Activated T-cell treated with anti-CD3 and anti-CD28 coated beads for 1 hour (primary cell): Measurements from ENCODE around the gene KDM3B.
"Not testable (repeated sequence)": the region's sequence is repeated elsewhere in the genome, so short reads cannot be mapped to it uniquely, and the experiment has no call there.

ENCODE experiments used
- DNase-seq: peaks from one replicate; pipeline ENCODE4 v3.0.0-alpha.2; 2020; ENCODE audit warnings: low read depth

KDM3B gene

DNA sequence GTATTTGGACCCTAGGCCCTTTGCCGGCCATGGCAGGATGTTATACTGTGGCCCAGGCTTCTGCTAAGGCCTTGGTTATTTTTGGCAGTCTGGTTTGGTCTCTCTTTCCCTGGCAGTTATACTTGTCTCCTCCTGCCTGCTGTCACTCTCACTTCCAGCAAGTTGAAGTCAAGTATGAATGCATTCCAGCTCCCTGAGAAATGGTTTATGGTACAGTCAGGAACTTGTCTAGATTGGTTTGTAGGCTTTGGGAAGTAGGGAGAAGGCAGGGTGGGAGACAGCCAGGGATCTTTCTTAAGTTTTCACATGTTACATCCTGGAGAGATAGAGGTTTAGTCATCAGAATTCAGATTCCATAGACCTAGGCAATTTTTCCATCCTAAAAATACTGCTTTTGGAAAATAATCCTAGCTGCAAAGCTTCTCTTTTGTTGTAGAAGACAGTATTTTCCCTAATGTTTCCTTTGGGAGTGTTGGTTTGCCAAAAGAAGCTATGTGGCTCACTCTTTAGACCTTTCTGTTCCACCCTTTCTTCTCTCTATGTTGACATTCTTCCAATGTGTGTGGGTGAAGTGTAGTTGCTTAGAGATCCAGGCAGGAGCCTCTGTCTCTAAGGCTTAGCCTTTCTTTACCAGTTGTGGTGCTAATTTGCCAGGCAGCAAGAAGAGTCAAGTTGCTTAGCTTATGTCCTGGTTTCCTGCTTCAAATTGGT, 2.5 kb upstream of the KDM3B start:
- DNase-seq: no peak

DNA sequence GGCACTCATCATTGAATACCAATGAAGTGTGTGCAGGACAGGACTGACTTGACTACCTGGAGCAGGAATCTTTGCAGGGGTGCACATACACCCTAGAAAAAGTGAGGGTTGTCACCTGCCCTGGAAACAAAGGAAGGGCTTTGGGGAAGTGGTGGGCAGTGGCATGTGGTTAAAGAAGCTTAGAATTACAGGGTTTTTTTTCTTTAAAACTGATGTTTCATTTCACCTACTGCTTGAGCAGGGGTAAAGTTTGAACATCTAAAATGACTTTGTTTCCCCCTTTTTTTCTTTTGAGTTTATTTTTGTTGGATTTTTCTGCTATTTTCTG, 2.0 kb upstream of the KDM3B start:
- no peak for DNase-seq

DNA sequence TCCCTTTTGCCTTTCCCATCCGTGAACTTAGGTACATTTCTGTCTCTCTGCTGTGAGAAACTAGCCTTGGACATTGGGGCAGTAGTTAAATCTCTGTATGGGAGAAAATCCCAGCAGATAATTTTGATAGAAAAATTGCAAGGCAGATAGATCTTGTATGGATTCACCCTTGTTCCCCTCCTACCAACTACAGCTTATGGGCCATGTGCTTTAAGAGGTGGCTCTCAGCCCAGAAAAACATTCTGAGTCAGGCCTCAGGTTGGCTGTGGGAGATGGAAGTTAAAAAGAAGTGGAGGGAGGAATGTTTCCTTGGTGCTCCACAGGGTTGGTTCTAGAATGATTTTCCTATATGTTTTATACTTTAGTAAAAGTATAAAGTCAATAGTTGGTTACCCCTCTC, 1.4 kb upstream of the KDM3B start:
- DNase-seq: no peak

DNA sequence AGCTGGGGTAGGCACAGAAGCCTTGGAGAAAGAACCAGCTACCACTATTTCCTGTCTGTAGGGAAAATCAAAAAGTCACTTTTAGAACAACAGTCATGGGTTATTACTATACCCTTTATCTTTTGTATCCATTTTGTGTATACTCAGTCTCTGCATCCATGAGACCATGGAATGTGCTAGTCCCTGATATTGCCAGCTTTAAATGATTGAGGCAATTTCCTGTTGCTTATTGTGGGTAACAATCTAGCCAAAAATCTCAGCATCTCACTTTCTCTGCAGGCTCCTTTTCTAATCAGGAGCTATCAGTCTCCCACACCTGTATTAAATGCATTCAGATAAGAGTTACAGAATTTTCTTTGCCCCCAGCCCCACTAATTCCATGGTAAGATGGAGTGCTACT, 968 bp upstream of the KDM3B start:
- no peak for DNase-seq

DNA sequence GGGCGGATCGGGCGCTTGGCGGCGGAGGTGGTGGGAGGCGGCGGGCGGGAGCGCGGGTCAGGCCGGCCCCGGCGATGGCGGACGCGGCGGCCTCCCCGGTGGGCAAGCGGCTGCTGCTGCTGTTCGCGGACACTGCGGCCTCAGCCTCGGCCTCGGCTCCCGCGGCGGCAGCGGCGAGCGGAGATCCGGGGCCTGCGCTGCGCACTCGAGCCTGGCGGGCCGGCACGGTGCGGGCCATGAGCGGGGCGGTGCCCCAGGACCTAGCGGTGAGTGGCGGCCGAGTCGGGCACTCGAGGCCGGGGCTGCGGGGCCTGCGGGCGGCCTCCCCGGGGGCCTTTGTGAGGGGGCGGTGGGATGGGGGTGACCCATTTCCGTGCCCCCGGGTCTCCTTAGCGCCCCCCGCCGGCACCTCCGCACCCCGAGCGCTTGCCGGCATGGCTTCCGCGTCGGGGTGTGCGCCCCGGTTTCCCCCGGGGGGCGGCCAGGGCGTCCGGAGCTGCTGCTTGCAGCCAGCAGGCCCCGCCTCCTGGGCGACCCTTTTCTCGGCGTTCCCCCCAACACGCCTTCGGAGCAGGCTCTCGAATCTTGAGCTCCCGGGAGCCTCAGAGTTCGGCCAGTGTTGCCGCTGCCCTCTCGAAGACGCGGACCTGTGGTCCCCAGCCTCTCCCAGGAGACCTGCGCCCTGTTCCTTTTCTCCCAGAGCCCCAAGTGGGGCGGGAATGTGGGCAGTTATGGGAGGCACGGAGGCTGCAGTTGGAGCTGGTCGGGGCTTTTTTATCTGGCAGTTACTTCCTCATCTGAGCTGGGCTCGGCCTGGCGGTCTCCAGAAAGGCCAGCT, 456 bp downstream of the KDM3B start:
- peak; percentile 61 for DNase-seq

DNA sequence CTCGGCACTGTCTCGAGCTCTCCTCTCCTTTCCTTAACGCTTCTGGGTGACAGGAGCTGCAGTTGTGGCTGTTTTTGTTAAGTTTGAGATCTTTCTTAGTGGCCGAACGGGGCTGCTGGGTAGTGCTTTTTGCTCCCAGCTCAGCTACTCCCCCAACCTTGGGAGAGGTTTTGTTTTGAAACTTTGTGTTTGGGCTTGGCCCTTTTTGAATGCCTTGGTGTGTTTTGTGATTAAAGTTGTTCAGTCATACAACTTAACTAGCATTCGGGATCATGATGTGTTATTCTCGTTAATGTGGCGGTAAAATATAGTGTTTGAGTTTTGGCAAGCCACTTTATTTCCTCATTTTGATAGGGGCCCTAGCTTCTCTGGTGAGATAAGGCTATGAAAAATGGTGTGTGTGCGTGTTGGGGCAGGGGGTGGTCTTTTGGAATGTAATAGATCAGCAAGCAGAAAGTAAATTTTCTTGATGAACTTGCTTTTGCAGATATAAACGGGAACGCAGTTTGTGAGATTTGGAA, 1.1 kb downstream of the KDM3B start:
- DNase-seq: no peak

DNA sequence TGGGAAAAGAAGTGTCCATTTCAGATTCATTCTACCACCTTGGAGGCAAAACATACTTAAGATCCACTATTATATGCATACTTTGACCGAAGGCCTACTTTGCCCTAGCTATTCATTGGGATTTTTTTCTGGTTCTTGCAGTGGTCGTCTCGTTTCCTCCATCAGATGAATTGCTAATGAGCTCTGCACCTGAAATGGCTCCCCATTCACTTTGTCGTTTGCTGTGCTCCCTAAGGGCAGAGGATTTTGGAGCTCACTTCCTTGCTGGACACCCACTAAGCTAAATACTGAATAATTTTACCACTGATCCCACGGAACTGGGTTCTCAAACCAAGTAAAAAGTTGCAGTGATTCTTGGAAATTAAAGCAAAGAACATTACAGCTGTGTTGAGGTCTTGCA, 1.9 kb downstream of the KDM3B start:
- DNase-seq: no peak

DNA sequence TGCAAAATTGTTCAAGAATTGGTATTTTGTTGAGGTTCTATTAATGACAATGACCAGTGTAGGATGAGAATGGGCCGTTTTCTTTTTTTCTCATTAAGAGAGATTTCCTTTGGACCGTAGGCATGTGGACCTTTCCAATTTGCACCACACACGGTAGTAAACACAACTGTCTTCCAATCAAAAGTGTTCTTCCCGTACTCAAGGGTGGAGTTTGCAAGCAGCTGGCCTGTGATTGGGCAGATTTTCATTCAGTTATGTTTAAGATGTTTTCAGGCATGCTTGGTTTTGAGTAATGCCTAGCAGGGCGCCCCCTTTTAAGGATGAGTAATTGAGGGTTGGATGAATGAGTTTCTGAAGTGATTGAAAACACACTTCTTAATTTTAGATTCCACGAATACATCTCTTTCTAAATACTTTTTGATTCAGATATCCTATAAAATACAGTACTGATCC, 2.5 kb downstream of the KDM3B start:
- no peak for DNase-seq

DNA sequence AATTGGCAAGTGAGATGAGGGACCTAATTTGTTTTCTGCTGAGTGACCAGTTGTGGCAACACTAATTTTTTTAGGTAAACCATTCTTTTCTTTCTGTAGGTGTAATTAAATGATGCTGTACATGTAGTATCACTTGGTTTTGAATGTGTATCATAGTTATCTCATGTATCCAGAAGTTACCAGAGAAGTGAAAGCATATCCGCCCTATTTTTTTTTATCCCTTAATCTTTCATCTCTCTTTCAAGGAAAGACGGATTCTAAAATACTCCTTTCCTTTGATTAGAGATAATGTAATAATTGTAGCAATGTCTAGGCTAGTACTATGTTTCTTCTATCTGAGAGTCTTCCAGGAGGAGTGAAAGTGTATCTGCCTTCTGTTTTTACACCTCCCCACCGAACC, 7.1 kb downstream of the KDM3B start:
- DNase-seq: no peak

DNA sequence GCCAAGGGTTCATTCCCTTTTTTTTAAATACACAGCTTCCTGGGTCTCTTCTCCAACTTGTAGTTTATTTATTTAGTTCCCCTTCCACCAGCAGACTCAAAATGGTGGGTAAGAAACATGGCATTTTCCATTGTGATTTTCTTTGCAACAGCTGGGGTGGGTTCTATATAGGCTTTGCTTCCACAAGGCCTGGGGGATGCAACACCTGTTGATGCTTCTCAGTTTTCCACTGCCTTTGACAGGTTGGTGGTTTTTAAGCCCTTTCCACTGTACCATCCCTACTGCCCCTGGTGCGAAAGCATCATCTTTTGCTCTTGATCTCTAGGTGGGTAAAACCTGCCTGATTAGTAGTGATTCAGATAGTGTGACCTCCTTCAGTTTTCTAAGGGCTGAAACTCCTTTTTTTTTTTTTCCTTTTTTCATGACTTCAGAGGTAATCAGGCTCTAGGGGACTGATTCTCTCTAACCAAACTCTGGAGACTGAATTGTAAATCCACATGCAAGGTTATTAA, 8.5 kb downstream of the KDM3B start:
- no peak for DNase-seq

DNA sequence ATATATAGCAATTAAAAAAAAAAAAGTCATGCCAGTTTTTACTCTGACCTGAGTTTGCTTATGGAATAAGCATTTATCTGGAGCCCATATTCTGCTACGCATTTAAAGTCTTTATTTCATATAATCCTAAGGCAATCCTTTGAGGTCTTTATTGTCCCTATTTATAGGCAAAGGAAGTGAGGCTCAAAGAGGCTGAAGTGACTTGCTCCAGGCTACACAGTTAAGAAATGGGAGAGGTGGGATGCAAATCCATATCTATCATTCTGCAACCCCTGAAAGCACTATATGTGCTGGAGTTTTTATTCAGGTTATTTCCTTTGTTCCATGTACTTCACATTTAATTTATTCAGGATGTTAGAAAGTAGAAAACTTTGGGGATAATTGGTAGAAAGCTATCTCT, 12.1 kb downstream of the KDM3B start:
- no peak for DNase-seq

DNA sequence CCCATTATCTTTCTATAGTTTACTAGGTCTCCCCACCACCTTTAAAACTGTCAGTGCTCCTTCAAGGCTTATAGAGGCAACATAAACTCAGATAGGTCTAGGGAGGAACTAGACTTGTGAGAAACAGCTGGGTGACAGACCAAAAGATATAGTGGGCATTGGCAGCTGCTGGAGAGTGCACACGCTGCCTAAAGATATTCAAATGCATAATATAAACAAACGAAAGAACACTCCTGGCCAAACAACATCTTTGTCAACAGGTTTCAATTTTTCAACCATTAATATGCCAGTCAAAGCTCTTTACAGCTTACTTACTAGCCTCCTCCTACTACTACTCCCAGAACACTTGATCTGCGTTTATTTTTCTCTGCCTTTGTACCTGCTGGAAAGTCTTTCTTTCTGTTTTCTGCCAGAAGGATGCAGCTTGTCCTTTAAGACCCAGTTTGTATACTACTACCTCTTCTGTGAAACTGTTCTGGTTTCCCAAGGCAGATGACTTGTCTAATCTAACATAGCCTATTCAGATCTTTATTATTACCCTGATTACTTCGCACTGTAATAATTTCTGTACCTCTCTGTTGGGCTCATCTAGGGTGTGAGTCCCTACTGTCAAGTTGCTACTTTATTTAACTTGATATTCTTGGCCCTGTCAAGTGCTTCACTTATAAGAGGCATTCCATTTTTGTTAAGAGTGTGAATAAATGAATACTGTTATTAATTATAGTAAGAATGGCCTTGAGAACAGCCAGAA, 14.3 kb downstream of the KDM3B start:
- DNase-seq: no peak

DNA sequence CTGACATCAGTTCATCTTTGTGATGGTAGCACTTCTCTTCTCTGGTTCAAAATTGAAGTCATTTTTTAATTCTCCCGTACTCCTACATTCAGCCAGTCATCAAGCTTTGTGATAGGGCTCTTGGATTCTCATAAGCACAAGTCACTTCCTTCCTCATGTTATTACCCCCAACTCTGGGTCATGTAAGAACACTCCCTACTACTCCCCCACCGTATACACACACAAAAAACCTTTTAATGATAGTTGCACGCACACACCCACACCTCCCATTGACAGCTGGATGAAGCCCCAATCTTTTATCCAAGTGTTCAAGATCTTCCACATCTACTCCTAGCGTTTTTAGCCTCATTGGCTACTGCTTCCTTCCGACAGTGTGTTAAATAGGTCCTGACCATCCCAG, 16.8 kb downstream of the KDM3B start:
- no peak for DNase-seq

DNA sequence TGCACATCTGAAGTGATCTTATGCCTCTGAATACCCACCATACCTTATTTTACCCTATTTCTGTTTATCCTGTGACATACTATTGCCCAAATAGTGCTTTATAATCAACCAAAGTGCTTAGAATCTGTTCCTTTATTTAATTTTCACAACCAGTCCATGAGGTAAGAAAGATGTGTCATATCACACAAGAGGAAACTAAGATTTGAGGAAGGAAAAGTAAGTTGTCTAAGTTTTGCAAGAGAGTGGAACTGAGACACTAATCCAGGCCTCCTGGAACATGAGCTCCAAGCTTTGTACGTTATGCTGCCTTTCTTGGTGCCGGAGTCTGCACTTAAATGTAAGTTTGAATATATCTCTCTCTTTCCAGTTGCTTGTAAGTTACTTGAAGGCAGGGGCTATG, 17.2 kb downstream of the KDM3B start:
- DNase-seq: no peak

DNA sequence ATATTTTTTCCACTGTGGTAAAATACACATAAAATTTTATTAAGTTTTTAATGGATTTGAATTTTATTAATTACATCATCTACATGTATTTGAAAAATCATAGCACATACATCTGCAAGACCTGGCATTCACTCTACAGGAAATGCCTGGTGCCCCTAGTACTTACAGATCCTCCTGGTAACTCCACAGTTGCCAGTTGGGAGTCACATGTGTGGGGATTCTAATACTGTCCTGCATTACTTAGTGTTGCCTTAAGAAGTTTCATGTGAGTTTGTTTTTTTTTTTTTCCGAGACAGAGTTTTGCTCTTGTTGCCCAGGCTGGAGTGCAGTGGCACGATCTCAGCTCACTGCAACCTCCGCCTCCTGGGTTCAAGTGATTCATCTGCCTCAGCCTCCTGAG, 18.1 kb downstream of the KDM3B start:
- DNase-seq: no peak

DNA sequence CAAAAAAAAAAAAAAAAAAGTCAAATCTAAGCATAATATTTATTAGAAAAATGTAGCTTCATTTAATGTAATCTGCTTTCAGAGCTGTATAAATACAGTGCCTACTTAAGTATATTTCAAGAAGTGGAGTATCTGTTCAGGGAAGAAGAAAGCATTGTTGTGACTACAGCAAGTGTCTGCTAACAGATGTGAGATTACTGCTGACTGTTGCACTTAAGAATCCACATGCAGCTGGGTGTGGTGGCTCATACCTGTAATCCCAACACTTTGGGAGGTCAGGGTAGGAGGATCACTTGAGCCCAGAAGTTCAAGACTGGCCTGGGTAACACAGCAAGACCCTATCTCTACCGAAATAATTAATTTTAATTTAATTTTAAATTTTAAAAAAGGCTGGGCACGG, 19.0 kb downstream of the KDM3B start:
- no peak for DNase-seq

DNA sequence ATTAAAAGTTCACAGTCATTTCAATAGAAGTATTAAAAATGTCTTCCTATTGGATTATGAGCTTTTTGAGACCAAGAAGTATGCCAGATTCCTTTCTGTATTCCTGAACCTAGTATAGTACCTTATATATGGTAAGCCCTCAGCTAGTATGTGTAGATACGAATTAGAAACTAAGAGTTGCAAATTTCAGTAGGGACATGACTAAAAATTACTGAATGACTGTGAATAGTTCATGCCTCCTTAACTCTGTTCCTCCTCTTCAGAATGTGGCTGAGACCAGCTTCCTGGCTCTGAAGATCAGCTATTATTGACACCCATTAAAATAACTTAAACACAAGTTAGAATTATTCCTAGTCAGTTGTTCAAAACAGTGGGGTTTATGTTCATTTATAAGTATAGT, 19.7 kb downstream of the KDM3B start:
- no peak for DNase-seq

DNA sequence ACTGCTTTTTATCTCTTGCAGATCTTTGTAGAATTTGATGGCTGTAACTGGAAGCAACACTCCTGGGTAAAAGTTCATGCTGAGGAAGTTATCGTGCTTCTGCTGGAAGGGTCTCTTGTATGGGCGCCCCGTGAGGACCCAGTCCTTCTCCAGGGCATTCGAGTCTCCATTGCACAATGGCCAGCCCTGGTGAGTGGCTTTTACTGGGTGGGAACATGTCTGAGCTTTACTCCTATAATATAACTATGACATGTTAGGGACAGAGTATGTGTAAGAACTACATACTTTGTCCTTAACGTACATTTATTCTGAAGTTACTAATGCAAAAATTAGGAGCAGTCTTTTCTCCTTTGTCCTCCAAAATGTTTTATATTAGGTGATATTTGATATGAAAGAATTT, 20.2 kb downstream of the KDM3B start:
- DNase-seq: no peak

DNA sequence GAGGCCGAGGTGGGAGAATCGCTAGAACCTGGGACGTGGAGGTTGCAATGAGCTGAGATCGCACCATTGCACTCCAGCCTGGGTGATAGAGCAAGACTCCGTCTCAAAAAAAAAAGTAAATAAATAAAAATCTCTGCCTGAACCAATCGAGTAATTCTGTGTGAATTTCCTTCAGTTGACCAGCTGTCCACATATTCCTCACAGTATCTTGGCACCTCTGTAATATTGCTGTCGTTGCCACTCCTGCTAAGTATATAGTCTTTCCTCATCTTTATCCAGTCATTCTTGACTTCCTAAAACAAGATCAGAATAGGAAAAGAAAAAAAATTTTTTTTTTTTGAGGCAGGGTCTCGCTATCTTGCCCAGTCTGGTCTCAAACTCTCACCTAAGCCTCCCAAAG, 29.9 kb downstream of the KDM3B start:
- no peak for DNase-seq

DNA sequence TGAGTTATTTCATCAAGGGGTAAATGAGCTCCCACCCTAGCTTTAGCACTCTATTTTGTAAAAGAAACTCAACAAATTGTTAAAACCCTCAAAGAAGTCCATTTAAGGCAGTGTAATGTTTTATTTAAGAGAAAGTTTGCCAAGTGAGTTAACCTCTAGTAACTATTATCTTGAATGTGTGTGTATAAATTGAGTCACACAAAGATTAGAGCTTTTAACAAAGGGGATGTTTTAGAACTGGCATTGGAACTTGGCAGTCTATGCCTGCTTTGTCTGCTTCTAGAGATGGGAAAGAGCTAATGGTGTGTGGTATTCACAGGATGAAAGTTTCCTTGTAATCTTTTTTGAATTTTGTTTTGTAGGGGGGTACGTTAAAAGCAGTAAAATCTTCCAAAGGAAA, 33.2 kb downstream of the KDM3B start:
- no peak for DNase-seq

DNA sequence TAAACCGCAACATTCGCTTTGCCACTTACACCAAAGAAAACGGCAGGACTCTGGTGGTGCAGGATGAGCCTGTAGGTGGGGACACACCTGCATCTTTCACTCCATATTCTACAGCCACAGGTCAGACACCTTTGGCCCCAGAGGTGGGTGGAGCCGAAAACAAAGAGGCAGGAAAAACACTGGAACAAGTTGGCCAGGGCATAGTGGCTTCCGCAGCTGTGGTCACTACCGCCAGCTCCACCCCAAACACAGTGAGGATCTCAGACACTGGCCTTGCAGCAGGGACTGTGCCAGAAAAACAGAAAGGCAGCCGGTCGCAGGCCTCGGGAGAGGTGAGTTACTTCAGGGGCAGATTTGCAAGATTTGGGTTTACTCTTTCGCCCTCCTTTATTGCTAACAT, 33.8 kb downstream of the KDM3B start:
- DNase-seq: no peak

DNA sequence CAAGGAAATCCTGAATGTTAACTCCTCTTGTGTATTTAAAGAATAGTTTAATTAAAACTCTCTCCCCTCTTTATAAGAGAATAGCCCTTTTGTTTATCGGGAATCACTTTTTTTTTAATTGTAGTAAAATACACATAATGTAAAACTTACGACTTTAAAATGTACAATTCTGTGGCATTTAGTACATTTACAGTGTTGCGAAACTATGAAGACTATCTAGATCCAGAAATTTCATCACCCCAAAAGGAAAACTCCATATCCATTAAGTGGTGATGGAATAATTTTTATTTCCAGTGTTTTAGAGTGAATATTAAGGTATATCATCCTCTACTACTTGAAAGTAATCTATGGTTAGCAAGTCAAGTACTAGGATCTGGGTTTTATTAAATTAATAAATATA, 36.8 kb downstream of the KDM3B start:
- DNase-seq: no peak

DNA sequence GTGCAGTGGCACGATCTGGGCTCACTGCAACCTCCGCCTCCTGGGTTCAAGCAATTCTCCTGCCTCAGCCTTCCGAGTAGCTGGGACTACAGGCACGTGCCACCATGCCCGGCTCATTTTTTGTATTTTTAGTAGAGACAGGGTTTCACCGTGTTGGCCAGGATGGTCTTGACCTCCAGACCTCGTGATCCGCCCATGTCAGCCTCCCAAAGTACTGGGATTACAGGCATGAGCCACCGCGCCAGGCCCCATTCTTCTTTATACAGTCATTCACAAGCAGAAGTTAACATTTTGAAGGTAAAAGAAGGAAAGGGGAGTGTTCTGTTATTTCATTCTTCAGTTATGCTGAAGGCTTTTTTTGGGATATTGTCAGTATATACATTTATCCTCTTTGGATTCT, 37.4 kb downstream of the KDM3B start:
- not testable (repeated sequence) for DNase-seq
